GM18519 (cell line): Measurements from ENCODE around the gene SUSD1.

Source experiments
- ATAC-seq: cut with Tn5 transposase; IDR thresholded peaks from one replicate; pipeline ENCODE4 v1.9.1; 2021; ENCODE audit warnings: mild to moderate bottlenecking, moderate library complexity; ENCODE audit not compliant: unreplicated experiment, low FRiP score

The SUSD1 gene

DNA sequence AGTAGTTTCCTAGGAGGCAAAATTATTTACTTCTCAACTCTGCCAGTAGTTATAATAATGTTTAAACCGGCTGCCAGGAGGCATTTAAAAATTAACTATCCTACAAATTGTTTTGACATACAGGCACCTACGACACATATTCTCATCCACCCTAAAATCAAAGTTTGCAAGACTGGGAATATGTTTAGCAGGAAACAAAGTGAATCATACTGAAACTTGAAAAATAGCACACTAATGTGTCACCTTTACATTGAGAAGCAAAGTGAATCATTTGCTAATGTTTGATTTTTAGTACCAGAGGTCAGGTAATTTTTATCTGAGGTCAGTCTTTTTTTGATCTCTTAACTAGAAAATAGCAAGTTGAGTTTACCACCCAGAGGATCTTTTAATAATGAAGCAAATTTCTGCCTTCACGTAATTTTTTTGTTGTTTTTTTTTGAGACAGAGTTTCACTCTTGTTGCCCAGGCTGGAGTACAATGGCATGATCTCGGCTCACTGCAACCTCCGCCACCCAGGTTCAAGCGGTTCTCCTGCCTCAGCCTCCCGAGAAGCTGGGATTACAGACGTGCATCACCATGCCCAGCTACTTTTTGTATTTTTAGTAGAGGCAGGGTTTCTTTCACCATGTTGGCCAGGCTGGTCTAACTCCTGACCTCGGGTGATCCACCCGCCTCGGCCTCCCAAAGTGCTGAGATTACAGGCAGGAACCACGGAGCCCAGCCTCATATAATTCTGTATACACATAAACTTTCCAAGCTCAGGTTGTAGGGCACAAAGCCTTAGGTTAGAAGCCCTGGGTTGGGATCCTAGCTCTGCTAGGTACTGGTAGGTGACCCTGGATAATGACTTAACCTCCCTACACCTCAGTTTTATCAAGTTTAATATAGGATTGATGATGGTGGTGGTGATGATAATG lies 154.2 kb downstream of the SUSD1 start:
- ATAC-seq, result no peak

DNA sequence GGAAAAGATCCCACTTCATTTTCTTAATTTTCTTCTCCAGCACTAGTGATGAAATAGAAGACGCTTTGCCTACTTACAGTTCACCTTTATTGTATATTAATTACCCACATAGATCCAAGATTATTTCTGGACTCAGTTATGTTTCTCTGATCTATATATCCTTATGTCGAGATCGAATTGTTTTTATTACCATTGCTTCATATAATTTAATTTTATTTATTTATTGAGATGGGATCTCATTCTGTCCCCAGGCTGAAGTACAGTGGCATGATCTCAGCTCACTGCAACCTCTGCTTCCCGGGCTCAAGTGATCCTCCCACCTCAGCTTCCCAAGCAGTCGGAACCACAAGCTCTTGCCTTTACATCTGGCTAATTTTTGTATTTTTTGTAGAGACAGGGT lies 157.2 kb downstream of the SUSD1 start:
- ATAC-seq, result no peak

DNA sequence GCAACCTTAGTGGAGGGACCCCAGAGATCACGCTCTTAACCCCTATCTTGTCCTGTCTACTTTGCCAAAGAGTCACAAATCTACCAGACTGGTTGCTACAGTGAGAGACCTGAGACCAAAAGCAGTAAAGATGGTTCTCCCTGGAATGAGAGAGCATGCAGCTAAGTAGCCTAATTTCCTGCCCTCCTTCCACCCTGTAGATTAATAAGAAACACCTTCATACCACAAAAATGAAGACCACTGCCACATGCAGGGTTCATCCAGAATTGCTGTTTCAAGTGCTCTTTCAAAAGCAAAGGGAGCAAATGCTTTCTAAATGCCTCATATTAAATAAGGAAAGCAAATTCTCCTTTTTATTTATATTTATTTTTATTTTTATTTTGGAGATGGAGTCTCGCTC lies 159.4 kb downstream of the SUSD1 start:
- ATAC-seq, result no peak

DNA sequence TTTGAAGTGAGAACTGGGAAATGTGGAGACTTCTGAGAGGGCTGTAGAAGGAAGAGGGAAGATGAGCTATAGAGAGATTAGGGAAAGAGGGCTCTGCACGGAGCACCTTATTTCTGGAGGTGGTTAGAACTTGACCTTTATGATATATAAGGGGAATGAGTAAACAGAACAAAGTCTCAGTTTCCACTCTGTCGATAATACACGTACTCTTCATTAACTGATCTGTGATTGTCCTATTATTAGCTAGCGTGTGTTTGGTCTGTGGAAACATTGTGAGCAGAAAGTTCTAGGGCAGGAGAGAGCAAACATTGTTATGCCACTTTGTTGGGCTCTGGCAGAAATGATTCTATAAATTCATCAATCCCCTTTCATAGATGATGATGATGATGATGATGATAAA lies 159.9 kb downstream of the SUSD1 start:
- no peak for ATAC-seq

DNA sequence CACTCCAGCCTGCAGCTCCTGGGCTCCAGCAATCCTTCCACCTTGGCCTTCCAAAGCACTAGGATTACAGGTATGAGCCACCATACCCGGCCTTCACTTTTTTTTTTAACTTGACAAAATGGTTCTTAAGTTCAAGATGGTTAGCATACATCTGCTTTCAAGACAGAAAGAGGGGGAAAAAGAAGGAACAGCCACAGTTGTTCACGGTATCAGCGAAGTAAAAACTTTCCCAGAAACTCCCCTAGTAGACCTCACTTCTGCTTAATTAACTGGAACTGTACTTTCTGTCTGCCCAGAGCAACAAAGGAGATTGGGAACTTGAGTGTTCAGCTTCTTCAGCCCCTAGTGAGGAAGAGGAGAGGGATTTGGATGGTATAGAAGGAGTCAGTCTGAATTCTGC lies 161.8 kb downstream of the SUSD1 start:
- no peak for ATAC-seq

DNA sequence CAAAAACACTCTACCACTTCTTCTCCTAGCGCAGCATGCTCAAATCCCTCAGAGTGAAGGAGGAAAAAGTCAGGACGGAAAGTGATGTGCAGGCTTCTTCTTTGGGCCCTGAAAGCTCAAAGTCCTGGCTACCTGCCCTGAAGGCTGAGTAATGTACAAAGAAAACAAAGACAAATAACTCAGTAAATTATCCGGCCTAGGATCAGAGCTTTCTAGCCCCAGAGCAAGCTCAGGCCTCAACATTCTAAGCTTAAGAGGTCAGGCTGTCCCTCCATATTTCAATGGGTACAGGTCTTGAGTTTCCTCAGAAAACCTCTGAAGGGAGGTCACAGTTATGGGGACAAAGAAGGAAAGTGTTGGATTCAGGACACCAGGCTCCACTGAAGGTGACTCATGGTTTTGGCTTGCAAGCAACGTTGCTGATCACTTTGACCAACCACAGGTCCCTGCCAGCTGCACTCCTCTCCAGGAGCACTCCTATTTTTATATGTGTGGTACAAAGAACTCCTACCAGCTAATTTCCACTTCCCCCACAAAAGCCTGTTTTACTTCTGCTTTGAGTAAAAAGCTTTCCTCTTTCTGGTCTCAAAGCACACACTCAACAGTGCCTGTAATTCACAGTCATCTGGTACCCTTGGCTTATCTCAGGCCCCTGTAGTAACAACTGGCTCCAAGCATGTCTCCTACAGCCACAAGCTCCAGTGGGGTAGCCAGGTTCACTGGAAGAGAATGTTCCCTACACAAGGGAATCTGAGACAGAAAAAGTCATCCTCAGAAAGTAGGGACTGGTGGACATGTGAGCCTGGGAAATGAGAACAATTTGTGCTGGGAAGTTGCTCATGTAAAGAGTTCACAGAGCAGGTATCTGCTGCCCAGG lies 162.8 kb downstream of the SUSD1 start:
- peak; percentile 60 for ATAC-seq

DNA sequence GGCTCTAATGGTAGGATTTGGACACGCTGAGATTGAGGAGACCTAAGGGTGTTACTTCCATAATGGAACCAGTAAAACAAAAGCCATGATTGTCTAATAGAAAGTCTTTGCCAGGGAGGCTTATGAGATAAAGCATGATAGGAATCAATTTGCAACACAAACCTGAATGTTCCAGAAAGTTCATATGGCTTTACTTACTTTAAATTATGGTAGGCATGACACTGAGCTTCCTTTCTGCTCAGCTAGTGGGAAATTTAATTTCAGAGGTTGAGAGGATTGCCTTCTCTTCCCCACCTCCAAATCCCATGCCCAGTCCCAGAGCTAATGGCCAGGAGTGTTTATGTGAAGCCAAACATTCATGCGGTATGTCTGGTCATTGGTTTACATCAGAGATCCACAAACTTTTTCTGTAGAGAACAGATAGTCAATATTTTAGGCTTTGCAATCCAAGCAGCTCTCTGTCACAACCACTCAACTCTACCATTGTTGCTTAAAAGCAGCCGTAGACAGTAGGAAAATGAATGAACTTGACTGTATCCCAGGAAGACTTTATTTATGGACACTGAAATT lies 164.0 kb downstream of the SUSD1 start:
- ATAC-seq, result no peak

DNA sequence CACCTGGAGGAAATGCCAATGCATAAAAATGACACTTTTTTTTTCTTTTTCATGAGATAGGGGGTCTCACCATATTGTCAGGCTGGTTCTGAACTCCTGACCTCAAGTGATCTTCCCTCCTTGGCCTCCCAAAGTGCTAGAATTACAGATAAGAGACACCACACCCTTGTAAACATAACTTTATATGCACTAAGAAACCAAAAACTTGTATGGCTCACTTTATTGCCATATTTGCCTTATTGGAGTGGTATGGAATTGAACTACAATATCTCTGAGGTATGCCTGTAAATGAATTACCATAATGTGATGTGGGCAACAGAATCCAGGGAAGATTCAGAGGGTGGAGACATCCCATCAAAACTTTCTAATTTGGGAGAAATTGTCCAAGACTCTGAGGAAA lies 164.6 kb downstream of the SUSD1 start:
- ATAC-seq, result no peak

DNA sequence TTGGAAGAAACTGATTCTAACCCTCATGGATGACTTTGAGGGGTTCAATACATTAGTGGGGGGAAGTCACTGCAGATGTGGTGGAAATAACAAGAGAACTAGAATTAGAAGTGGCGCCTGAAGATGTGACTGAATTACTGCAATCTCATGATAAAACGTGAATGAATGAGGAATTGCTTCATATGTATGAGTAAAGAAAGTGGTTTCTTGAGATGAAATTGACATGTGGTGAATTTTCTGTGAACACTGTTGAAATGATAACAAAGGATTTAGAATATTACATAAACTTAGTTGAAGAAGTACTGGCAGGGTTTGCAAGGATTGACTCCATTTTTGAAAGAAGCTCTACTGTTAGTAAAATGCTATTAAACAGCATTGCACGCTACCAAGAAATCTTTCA lies 165.4 kb downstream of the SUSD1 start:
- no peak for ATAC-seq

DNA sequence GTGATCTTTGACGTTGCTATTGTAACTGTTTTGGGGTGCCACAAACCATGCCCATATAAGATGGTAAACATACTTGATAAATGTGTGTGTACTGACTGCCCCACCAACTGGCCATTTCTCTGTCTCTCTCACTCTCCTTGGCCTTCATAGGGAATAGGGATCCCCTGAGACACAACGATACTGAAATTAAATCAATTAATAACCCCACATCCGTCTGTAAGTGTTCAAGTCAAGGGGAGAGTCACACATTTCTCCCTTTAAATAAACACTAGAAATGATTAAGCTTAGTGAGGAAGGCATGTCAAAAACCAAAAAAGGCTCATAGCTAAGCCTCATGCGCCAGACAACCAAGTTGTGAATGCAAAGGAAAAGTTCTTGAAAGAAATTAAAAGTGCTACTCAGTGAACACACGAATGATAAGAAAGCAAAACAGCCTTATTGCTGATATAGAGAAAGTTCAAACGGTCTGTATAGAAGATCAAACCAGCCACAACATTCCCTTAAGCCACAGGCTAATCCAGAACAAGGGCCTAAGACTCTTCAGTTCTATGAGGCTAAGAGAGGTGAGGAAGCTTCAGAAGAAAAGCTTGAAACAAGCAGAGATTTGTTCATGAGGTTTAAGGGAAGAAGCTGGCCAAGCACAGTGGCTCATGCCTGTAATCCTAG lies 167.4 kb downstream of the SUSD1 start:
- ATAC-seq, result no peak

DNA sequence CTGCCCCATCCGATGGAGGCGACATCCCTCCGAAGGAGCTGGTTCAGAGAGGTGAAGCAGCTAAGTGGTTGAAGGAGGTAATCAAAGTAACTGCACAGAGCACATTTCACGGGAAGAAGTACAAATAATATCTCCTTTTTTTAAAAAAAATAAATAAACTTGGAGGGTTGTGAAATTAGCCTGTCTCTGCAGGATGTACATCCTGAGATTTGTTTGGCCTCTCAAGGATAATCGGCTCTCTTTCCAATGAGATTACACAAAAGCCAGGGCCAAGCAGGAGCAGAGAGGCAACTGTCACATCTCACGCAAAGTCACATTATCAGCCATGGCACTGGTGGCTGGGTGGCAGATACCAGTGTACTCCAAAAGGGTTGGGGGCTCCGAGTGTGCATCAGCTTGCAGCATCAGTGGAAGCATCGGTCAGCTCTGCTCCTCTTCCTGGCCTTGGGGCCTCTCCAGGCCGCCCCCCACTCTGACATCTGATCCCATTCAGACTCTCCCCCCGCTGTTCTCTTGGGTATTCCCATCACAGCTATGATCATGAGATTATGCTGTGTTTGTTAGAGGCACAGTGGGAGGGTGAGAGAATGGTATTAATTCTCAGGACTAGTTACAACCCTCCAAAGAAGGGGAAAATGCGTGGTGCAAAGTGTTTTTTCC lies 168.6 kb downstream of the SUSD1 start:
- no peak for ATAC-seq

DNA sequence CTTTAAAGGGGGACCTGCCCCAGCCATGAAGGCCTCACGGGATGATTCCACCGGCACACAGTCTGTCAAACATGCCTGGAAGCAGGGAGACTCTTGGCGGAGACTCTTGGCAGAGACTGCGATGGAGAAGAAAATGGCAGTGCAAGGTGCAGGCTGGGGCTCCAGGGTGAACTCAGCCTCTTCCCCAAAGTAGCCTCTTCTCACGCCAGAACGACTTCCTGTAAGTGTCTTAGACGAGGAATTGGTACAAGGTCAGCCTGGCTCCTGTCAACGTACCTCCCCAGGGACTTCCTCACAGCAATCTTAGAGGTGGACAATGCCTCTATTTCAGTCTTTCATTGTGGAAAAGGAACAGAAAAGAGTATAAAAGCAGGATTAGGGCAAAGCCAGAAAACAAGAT lies 169.2 kb downstream of the SUSD1 start:
- ATAC-seq, result no peak

DNA sequence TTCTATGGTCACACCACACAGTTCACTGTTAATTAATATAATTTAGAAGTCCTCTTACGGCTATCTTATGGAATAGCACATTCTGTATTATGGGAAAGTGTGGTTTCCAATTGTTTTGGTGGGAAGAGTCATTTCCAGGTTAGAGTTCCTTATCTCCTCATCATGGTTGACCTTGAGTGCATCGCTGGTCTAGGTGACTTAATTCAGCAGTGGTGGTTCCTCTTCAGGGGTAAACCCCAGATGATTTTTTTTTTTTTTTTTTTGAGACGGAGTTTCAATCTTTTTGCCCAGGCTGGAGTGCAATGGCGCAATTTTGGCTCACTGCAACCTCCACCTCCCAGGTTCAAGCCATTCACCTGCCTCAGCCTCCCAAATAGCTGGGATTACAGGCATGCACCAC lies 171.6 kb downstream of the SUSD1 start:
- ATAC-seq, result no peak

DNA sequence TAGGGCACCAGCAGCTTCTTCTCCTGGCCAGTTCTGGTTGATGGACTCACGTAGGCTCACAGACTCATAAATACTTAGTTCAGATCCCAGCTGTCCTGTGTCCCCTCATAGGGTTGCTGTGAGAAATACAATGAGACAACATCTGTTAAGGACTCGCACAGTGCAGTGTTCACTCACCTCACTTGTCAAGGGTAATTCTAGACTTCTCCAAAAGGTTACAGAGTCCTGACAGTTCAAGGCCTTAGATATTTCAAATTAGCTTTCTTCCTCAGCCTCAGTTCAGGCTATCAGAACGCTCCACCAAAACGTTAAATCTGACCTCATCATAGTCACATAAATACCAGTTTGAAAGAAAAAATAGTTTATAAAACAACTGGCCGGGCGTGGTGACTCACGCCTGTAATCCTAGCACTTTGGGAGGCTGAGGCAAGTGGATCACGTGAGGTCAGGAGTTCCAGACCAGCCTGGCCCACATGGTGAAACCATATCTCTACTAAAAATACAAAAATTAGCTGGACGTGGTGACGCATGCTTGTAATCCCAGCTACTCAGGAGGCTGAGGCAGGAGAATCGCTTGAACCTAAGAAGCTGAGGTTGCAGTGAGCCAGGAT lies 172.1 kb downstream of the SUSD1 start:
- no peak for ATAC-seq

DNA sequence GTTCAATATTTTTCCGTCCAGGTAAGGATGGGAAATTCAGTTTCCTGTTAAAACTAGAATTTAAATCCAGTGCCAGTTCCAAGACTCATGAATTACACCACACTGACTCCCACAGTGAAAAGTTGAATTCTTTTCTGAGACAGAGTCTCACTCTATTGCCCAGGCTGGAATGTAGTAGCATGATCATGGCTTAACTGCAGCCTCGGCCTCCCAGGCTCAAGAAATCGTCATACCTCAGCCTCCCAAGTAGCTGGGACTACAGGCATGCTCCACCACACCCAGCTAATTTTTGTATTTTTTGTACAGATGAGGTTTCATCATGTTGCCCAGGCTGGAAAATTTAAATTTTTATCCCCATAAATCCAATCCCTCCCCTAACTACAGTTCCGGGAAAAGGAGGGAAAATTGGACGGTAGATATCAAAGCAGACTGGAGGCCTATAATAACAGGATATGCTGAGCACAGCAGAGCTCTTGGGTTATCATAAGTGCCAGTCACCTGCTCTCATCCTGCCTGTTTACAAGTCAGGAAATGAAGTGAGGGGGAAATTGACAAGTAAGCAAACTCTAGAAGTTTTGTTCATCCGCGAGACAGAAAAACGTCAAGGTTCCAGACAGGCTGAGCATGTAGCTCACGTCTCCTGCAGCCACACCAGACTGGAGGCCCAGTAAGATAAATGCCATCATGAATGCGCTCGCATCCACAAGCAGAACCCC lies 172.8 kb downstream of the SUSD1 start:
- ATAC-seq, result no peak

DNA sequence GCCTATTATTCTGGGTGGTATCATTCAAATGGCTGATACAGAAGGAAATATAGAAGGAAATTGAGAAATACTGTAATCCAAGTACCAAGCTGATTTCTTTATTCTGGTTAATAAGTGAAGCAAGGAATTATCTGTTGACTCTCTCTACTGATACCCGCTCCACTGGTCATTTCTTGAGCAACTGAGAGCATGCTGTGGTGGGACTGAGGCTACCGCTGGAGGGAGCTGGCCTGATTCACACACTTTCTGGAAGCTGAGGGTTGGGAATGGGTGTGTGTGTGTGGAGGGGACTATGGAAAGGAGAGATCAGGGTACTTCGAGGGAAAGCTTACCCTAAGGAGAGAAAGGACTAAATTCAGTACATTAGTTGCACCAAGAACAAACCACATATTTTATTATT lies 174.4 kb downstream of the SUSD1 start:
- no peak for ATAC-seq

DNA sequence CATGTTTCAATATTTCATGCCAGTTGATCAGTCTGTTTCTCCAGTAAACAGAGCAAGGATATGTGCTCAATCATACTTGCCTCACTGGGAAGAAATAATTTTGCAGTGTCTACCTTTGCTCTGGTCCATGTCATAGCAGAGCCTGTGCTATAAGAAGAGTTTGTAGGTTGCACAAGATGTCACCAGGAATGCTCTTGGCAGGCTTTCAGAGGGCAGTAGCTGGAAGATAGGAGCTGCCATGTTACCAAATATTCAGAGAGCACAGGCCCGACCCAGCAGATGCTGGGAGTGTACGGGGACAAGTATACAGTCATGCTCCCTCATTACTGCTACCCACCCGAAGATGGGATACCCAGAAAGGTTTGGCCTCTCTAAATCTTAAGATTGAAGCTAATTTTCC lies 175.8 kb downstream of the SUSD1 start:
- no peak for ATAC-seq

DNA sequence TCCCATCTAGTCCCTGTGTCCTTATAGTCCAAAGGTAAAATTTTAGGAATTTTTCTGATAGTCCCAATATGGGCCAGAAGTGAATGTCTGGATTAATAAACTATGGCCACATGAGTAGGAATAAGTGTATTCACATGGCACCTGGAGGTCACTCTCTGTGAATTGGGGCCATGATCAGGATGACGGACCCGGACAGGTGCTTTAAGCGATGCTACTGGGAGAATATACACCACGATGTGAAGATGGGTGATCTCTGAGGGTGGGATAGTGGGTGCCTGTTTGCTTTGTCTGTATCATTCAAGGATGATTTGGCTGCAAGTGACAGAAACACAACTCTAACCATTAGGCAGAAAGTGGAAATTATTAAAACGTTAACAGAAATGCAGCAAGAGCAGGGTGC lies 177.3 kb downstream of the SUSD1 start:
- no peak for ATAC-seq

DNA sequence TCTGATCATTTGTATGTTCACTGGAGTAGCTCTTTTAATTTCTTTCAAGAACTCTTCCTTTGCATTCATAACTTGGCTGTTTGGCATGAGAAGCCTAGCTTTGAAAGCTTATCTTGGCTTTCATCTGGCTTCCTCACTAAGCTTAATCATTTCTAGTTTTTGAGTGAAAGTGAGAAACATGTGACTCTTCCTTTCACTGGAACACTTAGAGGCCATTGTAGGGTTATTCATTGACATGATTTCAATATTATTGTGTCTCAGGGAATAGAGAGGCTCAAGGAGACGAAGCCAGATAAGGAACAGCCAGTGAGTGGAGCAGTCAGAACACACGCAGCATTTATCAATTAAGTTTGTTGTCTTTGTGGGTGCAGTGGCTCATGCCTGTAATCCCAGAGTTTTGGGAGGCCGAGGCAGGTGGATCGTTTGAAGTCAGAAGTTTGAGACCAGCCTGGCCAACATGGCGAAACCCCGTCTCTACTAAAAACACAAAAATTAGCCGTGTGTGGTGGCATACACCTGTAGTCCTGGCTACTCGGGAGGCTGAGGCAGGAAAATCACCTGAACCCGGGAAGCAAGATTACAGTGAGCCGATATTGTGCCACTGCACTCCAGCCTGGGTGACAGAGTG lies 180.2 kb downstream of the SUSD1 start:
- no peak for ATAC-seq
